ENCODE results near the gene KCNQ1.

The KCNQ1 gene

GRCh38 chr11:2741006-2741376 lies 296.2 kb downstream of the KCNQ1 start:
- Histone ChIP-seq H3K36me3 (ENCODE audit: control insufficient read depth, insufficient read depth, low read length) (no peaks in the 10 kb centered on the region), H3K27me3 (replicated peaks; ENCODE audit: control insufficient read depth, insufficient read depth, low read length) (no peaks in the 10 kb centered on the region; the same call in 1 of the 2 replicates), H3K4me3 (replicated peaks; ENCODE audit: low read depth, low read length) (no peak overlapping the region)
- TF ChIP-seq CTCF (IDR thresholded peaks at IDR 0.05; ENCODE audit: insufficient read depth, low read length, poor library complexity, severe bottlenecking): no peak
- no peak for DNase-seq (ENCODE audit: extremely low read depth, insufficient read length)

GRCh38 chr11:2741377-2742131 lies 296.7 kb downstream of the KCNQ1 start:
- no peak for TF ChIP-seq CTCF (IDR thresholded peaks at IDR 0.05; ENCODE audit: insufficient read depth, low read length, poor library complexity, severe bottlenecking)
- H3K4me3 ChIP-seq (replicated peaks; ENCODE audit: low read depth, low read length): no peak overlapping the region
- H3K36me3 ChIP-seq (ENCODE audit: control insufficient read depth, insufficient read depth, low read length): no peaks in the 10 kb centered on the region
- DNase-seq (ENCODE audit: extremely low read depth, insufficient read length): no peak
- no peaks in the 10 kb centered on the region; the same call in 1 of the 2 replicates for H3K27me3 ChIP-seq (replicated peaks; ENCODE audit: control insufficient read depth, insufficient read depth, low read length)

- Histone ChIP-seq H3K36me3 (ENCODE audit: control insufficient read depth, insufficient read depth, low read length) (no peaks in the 10 kb centered on the region), H3K4me3 (replicated peaks; ENCODE audit: low read depth, low read length) (no peak overlapping the region), H3K27me3 (replicated peaks; ENCODE audit: control insufficient read depth, insufficient read depth, low read length) (no peaks in the 10 kb centered on the region; the same call in 1 of the 2 replicates)
- no peak for TF ChIP-seq CTCF (IDR thresholded peaks at IDR 0.05; ENCODE audit: insufficient read depth, low read length, poor library complexity, severe bottlenecking)
- DNase-seq (ENCODE audit: extremely low read depth, insufficient read length): no peak
Measured at GRCh38 chr11:2742201-2742600, 297.4 kb downstream of the KCNQ1 start.

GRCh38 chr11:2742611-2743426 lies 298.0 kb downstream of the KCNQ1 start:
- no peak for DNase-seq (ENCODE audit: extremely low read depth, insufficient read length)
- H3K27me3 ChIP-seq (replicated peaks; ENCODE audit: control insufficient read depth, insufficient read depth, low read length): no peaks in the 10 kb centered on the region; the same call in 1 of the 2 replicates
- no peaks in the 10 kb centered on the region for H3K36me3 ChIP-seq (ENCODE audit: control insufficient read depth, insufficient read depth, low read length)
- no peak for TF ChIP-seq CTCF (IDR thresholded peaks at IDR 0.05; ENCODE audit: insufficient read depth, low read length, poor library complexity, severe bottlenecking)
- no peak overlapping the region for H3K4me3 ChIP-seq (replicated peaks; ENCODE audit: low read depth, low read length)

- no peak for TF ChIP-seq CTCF (IDR thresholded peaks at IDR 0.05; ENCODE audit: insufficient read depth, low read length, poor library complexity, severe bottlenecking)
- no peak for DNase-seq (ENCODE audit: extremely low read depth, insufficient read length)
- H3K27me3 ChIP-seq (replicated peaks; ENCODE audit: control insufficient read depth, insufficient read depth, low read length): no peaks in the 10 kb centered on the region; the same call in 1 of the 2 replicates
- no peaks in the 10 kb centered on the region for H3K36me3 ChIP-seq (ENCODE audit: control insufficient read depth, insufficient read depth, low read length)
- H3K4me3 ChIP-seq (replicated peaks; ENCODE audit: low read depth, low read length): no peak overlapping the region
Measured at GRCh38 chr11:2743427-2744110, 298.8 kb downstream of the KCNQ1 start.

Data from GM06990 (cell line).